ENCODE measurements around the gene AUTS2. TPM values are rescaled to one million over a fixed set of nuclear protein-coding genes. Genes with fewer than 3 reads are reported as not detected.

The AUTS2 gene
- polyA plus RNA-seq, 3 donors = 0.08 to 0.35 TPM; not detected in 1

GRCh38 chr7:70268179-70268578 is 669.9 kb downstream of the AUTS2 start:
- Histone ChIP-seq H3K9me3 (replicated peaks in 1 of 2; ENCODE audit: control insufficient read depth in 1 of 2, insufficient read depth in 1 of 2, low read length in 2 of 2) (no peaks in the 10 kb centered on the region), H3K27ac (ENCODE audit: low read depth in 1 of 2, low read length in 2 of 2) (no peak overlapping the region), H3K36me3 (replicated peaks in 1 of 2; ENCODE audit: control insufficient read depth in 1 of 2, insufficient read depth in 2 of 2, low read length in 2 of 2) (no peaks in the 10 kb centered on the region), H3K9ac (ENCODE audit: insufficient read depth, low read length, poor library complexity, severe bottlenecking) (no peak overlapping the region), H3K4me1 (ENCODE audit: control insufficient read depth in 1 of 2, insufficient read depth in 2 of 2, low read length in 2 of 2) (no peaks in the 10 kb centered on the region), H2AFZ (ENCODE audit: insufficient read depth, low read depth, low read length, poor library complexity, severe bottlenecking) (no peak overlapping the region), H3K4me3 (replicated peaks in 1 of 3; ENCODE audit: low read depth in 2 of 3, low read length in 3 of 3) (no peak overlapping the region), H3K4me2 (replicated peaks; ENCODE audit: extremely low read depth, low read length, poor library complexity, severe bottlenecking) (no peak overlapping the region), H4K20me1 (ENCODE audit: insufficient read depth, low read length) (no peaks in the 10 kb centered on the region), H3K79me2 (ENCODE audit: insufficient read depth, low read length) (no peaks in the 10 kb centered on the region), H3K27me3 (ENCODE audit: control insufficient read depth in 2 of 2, insufficient read depth in 2 of 2, low read length in 2 of 2) (no peaks in the 10 kb centered on the region)
- TF ChIP-seq, protein P1, sequence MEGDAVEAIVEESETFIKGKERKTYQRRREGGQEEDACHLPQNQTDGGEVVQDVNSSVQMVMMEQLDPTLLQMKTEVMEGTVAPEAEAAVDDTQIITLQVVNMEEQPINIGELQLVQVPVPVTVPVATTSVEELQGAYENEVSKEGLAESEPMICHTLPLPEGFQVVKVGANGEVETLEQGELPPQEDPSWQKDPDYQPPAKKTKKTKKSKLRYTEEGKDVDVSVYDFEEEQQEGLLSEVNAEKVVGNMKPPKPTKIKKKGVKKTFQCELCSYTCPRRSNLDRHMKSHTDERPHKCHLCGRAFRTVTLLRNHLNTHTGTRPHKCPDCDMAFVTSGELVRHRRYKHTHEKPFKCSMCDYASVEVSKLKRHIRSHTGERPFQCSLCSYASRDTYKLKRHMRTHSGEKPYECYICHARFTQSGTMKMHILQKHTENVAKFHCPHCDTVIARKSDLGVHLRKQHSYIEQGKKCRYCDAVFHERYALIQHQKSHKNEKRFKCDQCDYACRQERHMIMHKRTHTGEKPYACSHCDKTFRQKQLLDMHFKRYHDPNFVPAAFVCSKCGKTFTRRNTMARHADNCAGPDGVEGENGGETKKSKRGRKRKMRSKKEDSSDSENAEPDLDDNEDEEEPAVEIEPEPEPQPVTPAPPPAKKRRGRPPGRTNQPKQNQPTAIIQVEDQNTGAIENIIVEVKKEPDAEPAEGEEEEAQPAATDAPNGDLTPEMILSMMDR (IDR thresholded peaks at IDR 0.05) = no peak
- no peaks in the 10 kb centered on the region for H3K9me3 Mint-ChIP-seq
- H3K27ac Mint-ChIP-seq = no peak overlapping the region
- peaks cover 13% of the 10 kb centered on the region for H3K4me1 Mint-ChIP-seq
- no peak for DNase-seq
- H3K27me3 Mint-ChIP-seq (ENCODE audit: low read depth in 3 of 3) = peaks cover 0 to 1% (median 0%) of the 10 kb centered on the region in 3 donors
- intact Hi-C loops (cut with micrococcal nuclease) = no loop called here
- H3K36me3 Mint-ChIP-seq = no peaks in the 10 kb centered on the region
- no CpG with 5 or more reads among the region's 2 CpGs for WGBS (ENCODE audit: insufficient coverage)
- H3K4me3 Mint-ChIP-seq = no peak overlapping the region

DNA sequence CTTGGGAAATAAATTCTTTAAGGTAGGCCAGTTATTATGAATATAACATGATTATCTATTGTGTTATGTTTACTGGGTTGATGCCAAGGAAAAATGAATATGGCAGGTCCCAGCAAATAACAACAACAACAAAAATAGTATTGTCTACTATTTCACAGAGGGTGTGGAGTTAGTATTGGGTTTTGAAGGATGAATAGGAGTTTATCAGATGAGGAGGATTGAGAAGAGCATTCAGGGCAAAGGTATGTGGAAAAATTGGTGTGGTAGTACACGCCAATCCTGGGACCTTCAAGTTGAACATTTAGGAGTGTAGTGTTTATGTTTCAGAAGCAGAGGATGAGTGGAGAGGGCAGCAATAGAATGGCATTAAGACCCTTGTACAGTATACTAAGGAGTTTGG is 671.9 kb downstream of the AUTS2 start:
- 100% methylated on average over 1 of the region's 1 CpG for WGBS (ENCODE audit: insufficient coverage)
- Histone ChIP-seq H3K79me2 (ENCODE audit: insufficient read depth, low read length) (no peaks in the 10 kb centered on the region), H3K4me1 (ENCODE audit: control insufficient read depth in 1 of 2, insufficient read depth in 2 of 2, low read length in 2 of 2) (no peaks in the 10 kb centered on the region), H3K4me3 (replicated peaks in 1 of 3; ENCODE audit: low read depth in 2 of 3, low read length in 3 of 3) (no peak overlapping the region), H3K4me2 (replicated peaks; ENCODE audit: extremely low read depth, low read length, poor library complexity, severe bottlenecking) (no peak overlapping the region), H2AFZ (ENCODE audit: insufficient read depth, low read depth, low read length, poor library complexity, severe bottlenecking) (no peak overlapping the region), H3K9me3 (replicated peaks in 1 of 2; ENCODE audit: control insufficient read depth in 1 of 2, insufficient read depth in 1 of 2, low read length in 2 of 2) (no peaks in the 10 kb centered on the region), H4K20me1 (ENCODE audit: insufficient read depth, low read length) (no peaks in the 10 kb centered on the region), H3K9ac (ENCODE audit: insufficient read depth, low read length, poor library complexity, severe bottlenecking) (no peak overlapping the region), H3K27ac (ENCODE audit: low read depth in 1 of 2, low read length in 2 of 2) (no peak overlapping the region), H3K27me3 (ENCODE audit: control insufficient read depth in 2 of 2, insufficient read depth in 2 of 2, low read length in 2 of 2) (no peaks in the 10 kb centered on the region), H3K36me3 (replicated peaks in 1 of 2; ENCODE audit: control insufficient read depth in 1 of 2, insufficient read depth in 2 of 2, low read length in 2 of 2) (no peaks in the 10 kb centered on the region)
- intact Hi-C loops (cut with micrococcal nuclease) = no loop called here
- Mint-ChIP-seq H3K9me3 (peaks cover 0 to 2% (median 0%) of the 10 kb centered on the region in 7 donors), H3K36me3 (no peaks in the 10 kb centered on the region), H3K27ac (no peak overlapping the region), H3K4me1 (peaks cover 13% of the 10 kb centered on the region), H3K27me3 (ENCODE audit: low read depth in 3 of 3) (no peaks in the 10 kb centered on the region), H3K4me3 (no peak overlapping the region)
- TF ChIP-seq, protein P1 (IDR thresholded peaks at IDR 0.05) = no peak
- no peak for DNase-seq

Measured in CD14-positive monocyte (primary cell).